ENCODE results near the gene NFKB2. TPM values are rescaled to one million over a fixed set of nuclear protein-coding genes. Genes with fewer than 3 reads are reported as not detected.

NFKB2 gene
- total and polyA plus RNA-seq, 2 of the 4 experiments (the other 2 are of a cell fraction) = 16.1 to 32.3 TPM

DNA sequence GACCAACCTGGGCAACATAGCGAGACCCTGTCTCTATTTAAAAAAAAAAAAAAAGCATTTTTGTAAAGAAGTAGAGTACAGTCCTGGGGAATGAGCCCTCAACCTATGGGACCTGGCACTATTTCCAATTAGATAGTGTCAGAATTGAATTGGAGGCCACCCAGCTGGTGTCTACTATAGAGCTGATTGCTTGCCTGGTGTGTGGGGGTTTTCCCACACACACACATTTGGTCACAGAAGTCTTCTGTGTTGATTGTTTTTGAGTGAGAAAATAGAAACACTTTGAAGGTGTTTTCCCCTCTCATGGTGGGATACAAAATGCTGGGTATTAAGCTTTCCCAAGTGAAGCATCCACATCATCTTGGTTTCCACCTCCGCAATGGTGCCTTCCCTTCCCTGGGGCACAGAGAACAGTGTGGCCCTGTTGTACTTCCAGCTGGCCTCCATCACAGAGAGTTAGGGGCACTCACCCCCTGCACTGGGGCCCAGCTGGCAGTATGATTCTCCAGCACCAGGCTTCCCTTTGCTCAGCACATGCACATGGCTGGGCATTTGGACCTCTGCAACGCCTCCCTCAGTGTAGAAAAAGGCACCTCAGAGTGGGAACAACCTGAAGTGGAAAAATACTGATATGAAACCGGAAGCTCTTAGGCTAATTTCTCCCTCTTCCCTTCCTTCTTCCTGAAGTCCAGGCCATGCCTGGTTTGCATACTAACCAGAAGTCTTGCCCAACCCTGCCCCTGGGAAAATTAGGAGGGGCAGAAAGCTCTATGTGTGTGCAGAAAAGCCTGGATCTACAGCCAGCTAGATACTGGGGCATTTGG, 10.7 kb upstream of the NFKB2 start:
- no peak overlapping the region for H3K4ac ChIP-seq (ENCODE audit: low read depth, low read length)
- H3K27me3 ChIP-seq (ENCODE audit: control insufficient read depth, insufficient read depth, low read length) = no peaks in the 10 kb centered on the region
- H4K91ac ChIP-seq (ENCODE audit: insufficient read depth, low read depth, low read length) = no peak overlapping the region
- H3K56ac ChIP-seq (ENCODE audit: extremely low read depth, insufficient read depth, low read length) = no peak overlapping the region
- ATAC-seq (ENCODE audit: low read depth) = peak; percentile 82
- H2AFZ ChIP-seq (replicated peaks; ENCODE audit: low read length, poor library complexity) = no peak overlapping the region
- H3K4me3 ChIP-seq (ENCODE audit: insufficient read depth, low read depth, low read length) = no peak overlapping the region
- H3K23ac ChIP-seq (ENCODE audit: low read depth, low read length) = no peak overlapping the region
- dilution Hi-C loops (cut with HindIII; ENCODE audit: low sequenced_read_pairs, unreplicated experiment) (no loop called here), in situ Hi-C loops (cut with MboI; ENCODE audit: low sequenced_read_pairs) (no loop called here), intact Hi-C loops (cut with micrococcal nuclease) (no loop called here)
- peak overlapping the region; percentile 13; the same call in 1 of the 2 replicates for H4K5ac ChIP-seq (ENCODE audit: low read depth, low read length)
- TF ChIP-seq RCOR1 (IDR thresholded peaks at IDR 0.05; ENCODE audit: insufficient replicate concordance, low read length) = no peak
- peak; percentile 70 for TF ChIP-seq CEBPB (IDR thresholded peaks at IDR 0.05; ENCODE audit: low read depth, low read length)
- DNase-seq = peak; percentile 40
- H3K4me2 ChIP-seq (ENCODE audit: low read depth, low read length) = no peak overlapping the region
- no peak overlapping the region for H2BK120ac ChIP-seq (ENCODE audit: low read depth, low read length)
- no peaks in the 10 kb centered on the region; the same call in 1 of the 2 replicates for H4K20me1 ChIP-seq (ENCODE audit: insufficient read depth, low read length)
- no peak overlapping the region for H2AK9ac ChIP-seq (replicated peaks; ENCODE audit: low read depth, low read length, poor library complexity)
- H2AK5ac ChIP-seq (ENCODE audit: low read depth, low read length) = no peak overlapping the region
- H4K8ac ChIP-seq (ENCODE audit: low read depth in 2 of 2, low read length in 2 of 2) = no peak overlapping the region
- no peak overlapping the region for H2BK15ac ChIP-seq (ENCODE audit: low read depth, low read length)
- H3K14ac ChIP-seq (replicated peaks; ENCODE audit: low read depth, low read length) = no peak overlapping the region
- 80% methylated on average over 1 of the region's 4 CpGs; no CpG with 5 or more reads in 1 of the 2 experiments for WGBS, 2 experiments (ENCODE audit: extremely low coverage in 2 of 2, insufficient read length in 1 of 2)
- no TSS peak for BruUV-seq (replicated peaks)
- H3K79me1 ChIP-seq (ENCODE audit: low read depth in 1 of 2, low read length in 2 of 2) = no peaks in the 10 kb centered on the region
- H3K18ac ChIP-seq (ENCODE audit: low read depth, low read length) = no peak overlapping the region
- no peak overlapping the region for H2BK5ac ChIP-seq (ENCODE audit: low read depth, low read length, poor library complexity, severe bottlenecking)
- no peaks in the 10 kb centered on the region for H3K9me3 ChIP-seq (ENCODE audit: control insufficient read depth, insufficient read depth, low read length)
- H3K27ac ChIP-seq (ENCODE audit: insufficient read depth, low read length) = no peak overlapping the region
- peaks cover 33% of the 10 kb centered on the region for H3K36me3 ChIP-seq (ENCODE audit: control insufficient read depth, insufficient read depth, low read length)
- ChIA-PET CTCF (interaction anchor here (0.7 to 1.7 kb wide), 5 partner anchors 9 to 101 kb away, joined by 3 to 8 read pairs (median 4); no protein-coding TSS in a partner anchor), POLR2A (ENCODE audit: unreplicated experiment) (no interaction called here)
- no peak overlapping the region for H3K9ac ChIP-seq (ENCODE audit: low read depth, low read length)
- peaks cover 3% of the 10 kb centered on the region; the same call in 1 of the 2 replicates for H3K4me1 ChIP-seq (ENCODE audit: control insufficient read depth, insufficient read depth, low read length)
- H3K9me1 ChIP-seq (ENCODE audit: insufficient read depth, low read length) = no peaks in the 10 kb centered on the region
- no peak overlapping the region for H2BK20ac ChIP-seq (ENCODE audit: low read depth, low read length)

Data from IMR-90 (cell line).